GM20000 (cell line): Measurements from ENCODE around the gene VAV3.

Experiments
- DNase-seq: peaks from one replicate; pipeline ENCODE4 v3.0.0; 2012; ENCODE audit warnings: low spot score
- CTCF ChIP-seq: IDR thresholded peaks from 2 replicates; pipeline ENCODE4 v1.5.1; 2012; ENCODE audit warnings: mild to moderate bottlenecking, control low read depth; ENCODE audit errors: extremely low read depth, missing control alignments

VAV3 gene

DNA sequence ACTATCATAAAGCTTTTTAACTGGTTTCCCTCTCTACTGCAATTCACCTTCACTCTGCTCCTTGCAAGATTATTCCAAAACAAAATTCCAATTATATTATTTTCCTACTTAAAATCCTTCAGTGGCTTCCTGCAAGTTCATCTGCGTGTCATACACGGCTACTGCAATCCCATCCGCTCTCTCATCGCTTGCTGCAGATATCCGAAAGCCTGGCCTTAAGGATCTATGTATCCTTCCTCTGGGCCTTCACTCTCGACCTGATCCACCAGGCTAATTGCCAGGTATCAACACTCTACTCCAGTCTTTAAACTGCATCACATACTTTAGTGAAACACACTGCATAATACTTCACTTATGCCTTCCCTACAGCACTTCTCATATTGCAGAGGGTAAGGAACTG is 44.0 kb downstream of the VAV3 start:
- TF ChIP-seq CTCF: no peak
- DNase-seq: no peak

GRCh38 chr1:107920561-107920960 is 44.4 kb downstream of the VAV3 start:
- no peak for DNase-seq

GRCh38 chr1:107919953-107920352 is 45.0 kb downstream of the VAV3 start:
- no peak for TF ChIP-seq CTCF
- no peak for DNase-seq

More at GRCh38 chr1:107920561-107920960, 44.4 kb downstream of the VAV3 start:
- TF ChIP-seq CTCF: no peak

DNA sequence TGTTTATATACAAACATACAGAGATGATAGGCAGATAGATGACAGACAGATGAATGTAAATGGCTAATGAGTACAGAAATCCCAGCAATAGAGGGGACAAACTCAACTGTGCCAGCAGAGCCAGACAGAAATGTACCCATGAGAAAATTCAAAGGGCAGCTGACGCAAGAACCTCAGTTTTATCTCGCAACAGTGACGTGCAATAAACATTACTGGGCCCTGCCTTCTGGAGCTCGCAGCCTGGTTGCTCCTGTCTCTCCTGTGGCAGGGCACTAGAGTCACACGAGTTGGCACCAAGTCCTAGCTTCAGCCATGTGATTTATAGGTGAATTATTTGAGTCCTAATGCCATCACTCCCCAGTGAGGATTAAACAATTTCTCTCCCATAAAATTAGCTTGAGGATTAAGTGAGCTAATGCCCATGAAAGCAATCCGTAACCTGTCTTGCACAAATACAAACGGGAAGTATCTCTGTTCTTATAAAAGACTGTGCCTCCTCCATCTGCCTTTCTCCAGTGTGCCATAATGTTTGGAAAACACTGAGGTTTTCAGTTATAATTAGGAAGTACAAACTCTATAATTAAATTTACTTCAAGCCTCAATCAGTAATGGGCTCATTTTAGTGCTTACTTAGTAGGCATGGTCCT is 50.7 kb downstream of the VAV3 start:
- DNase-seq: no peak
- no peak for TF ChIP-seq CTCF

- no peak for DNase-seq
- TF ChIP-seq CTCF: no peak
Observed at GRCh38 chr1:107912656-107913055, 52.3 kb downstream of the VAV3 start.

GRCh38 chr1:107900090-107900945 is 64.7 kb downstream of the VAV3 start:
- no peak for TF ChIP-seq CTCF
- no peak for DNase-seq

DNA sequence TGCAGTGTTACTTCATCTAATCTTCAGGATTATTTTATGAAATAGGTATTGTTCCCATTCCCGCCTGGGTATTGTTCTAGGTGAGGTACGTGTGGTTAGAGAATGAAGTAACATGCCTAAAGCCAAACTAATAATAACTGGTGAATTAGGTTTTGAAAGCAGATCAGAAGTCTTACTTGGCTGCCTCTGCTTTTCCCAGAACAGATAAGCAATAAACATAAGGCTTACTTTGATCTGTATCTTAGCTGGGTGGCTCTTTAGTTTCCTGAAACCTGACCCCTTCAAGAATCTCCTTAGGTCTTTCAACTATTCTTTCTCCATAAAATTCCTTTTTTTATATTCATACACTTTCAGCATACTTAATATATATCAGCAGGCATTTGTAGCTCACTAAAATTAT is 65.3 kb downstream of the VAV3 start:
- no peak for DNase-seq

More for the DNA sequence above, 65.3 kb downstream of the VAV3 start:
- no peak for TF ChIP-seq CTCF
